ENCODE results near the gene ZNF652.

Gene ZNF652

GRCh38 chr17:49315551-49316257, 46.3 kb downstream of the ZNF652 start:
- H3K9me2 ChIP-seq (replicated peaks; ENCODE audit: insufficient read depth, low read length), result no peaks in the 10 kb centered on the region
- H2AFZ ChIP-seq (ENCODE audit: low read depth, low read length, severe bottlenecking), result no peak overlapping the region
- H3K4me2 ChIP-seq (ENCODE audit: low read depth, low read length, poor library complexity, severe bottlenecking), result peak overlapping the region; percentile 36
- no peaks in the 10 kb centered on the region for H3K27me3 ChIP-seq (ENCODE audit: low read length)
- H3K79me2 ChIP-seq (ENCODE audit: insufficient read depth, low read length), result no peaks in the 10 kb centered on the region
- peaks cover 5% of the 10 kb centered on the region; the same call in 1 of the 2 replicates for H4K20me1 ChIP-seq (ENCODE audit: low read depth, low read length)
- no peak overlapping the region for H3K9ac ChIP-seq (ENCODE audit: low read length)
- H3K9me3 ChIP-seq (ENCODE audit: insufficient read depth, low read length), result no peaks in the 10 kb centered on the region
- H3K27ac ChIP-seq (ENCODE audit: low read depth, low read length), result no peak overlapping the region
- H3K4me3 ChIP-seq (ENCODE audit: insufficient read depth, low read length, poor library complexity, severe bottlenecking), result no peak overlapping the region
- peaks cover 16% of the 10 kb centered on the region; the same call in 1 of the 2 replicates for H3F3A ChIP-seq (ENCODE audit: insufficient read depth)
- TF ChIP-seq EZH2phosphoT487 (conservative IDR thresholded peaks at IDR 0.05; ENCODE audit: low read length), result no peak
- TF ChIP-seq CTCF (IDR thresholded peaks at IDR 0.05; ENCODE audit: insufficient read depth, low read length, poor library complexity, severe bottlenecking), result peak; percentile 57
- H3K36me3 ChIP-seq (ENCODE audit: low read length), result peaks cover 3% of the 10 kb centered on the region; the same call in 1 of the 2 replicates

GRCh38 chr17:49312722-49313121, 49.3 kb downstream of the ZNF652 start:
- H3K79me2 ChIP-seq (ENCODE audit: insufficient read depth, low read length), result no peaks in the 10 kb centered on the region
- H3K4me3 ChIP-seq (ENCODE audit: insufficient read depth, low read length, poor library complexity, severe bottlenecking), result no peak overlapping the region
- peaks cover 3% of the 10 kb centered on the region; the same call in 1 of the 2 replicates for H3K36me3 ChIP-seq (ENCODE audit: low read length)
- H3K27ac ChIP-seq (ENCODE audit: low read depth, low read length), result no peak overlapping the region
- peaks cover 10% of the 10 kb centered on the region; the same call in 1 of the 2 replicates for H3F3A ChIP-seq (ENCODE audit: insufficient read depth)
- no peaks in the 10 kb centered on the region for H3K9me3 ChIP-seq (ENCODE audit: insufficient read depth, low read length)
- H4K20me1 ChIP-seq (ENCODE audit: low read depth, low read length), result no peaks in the 10 kb centered on the region
- no peak overlapping the region for H2AFZ ChIP-seq (ENCODE audit: low read depth, low read length, severe bottlenecking)
- no peak overlapping the region for H3K4me2 ChIP-seq (ENCODE audit: low read depth, low read length, poor library complexity, severe bottlenecking)
- TF ChIP-seq CTCF (IDR thresholded peaks at IDR 0.05; ENCODE audit: insufficient read depth, low read length, poor library complexity, severe bottlenecking) (no peak), EZH2phosphoT487 (conservative IDR thresholded peaks at IDR 0.05; ENCODE audit: low read length) (no peak)
- no peaks in the 10 kb centered on the region for H3K9me2 ChIP-seq (replicated peaks; ENCODE audit: insufficient read depth, low read length)
- no peaks in the 10 kb centered on the region for H3K27me3 ChIP-seq (ENCODE audit: low read length)
- H3K9ac ChIP-seq (ENCODE audit: low read length), result no peak overlapping the region

- H3F3A ChIP-seq (ENCODE audit: insufficient read depth), result peaks cover 10% of the 10 kb centered on the region; the same call in 1 of the 2 replicates
- no peaks in the 10 kb centered on the region for H3K79me2 ChIP-seq (ENCODE audit: insufficient read depth, low read length)
- no peak overlapping the region for H3K27ac ChIP-seq (ENCODE audit: low read depth, low read length)
- no peak overlapping the region for H3K4me3 ChIP-seq (ENCODE audit: insufficient read depth, low read length, poor library complexity, severe bottlenecking)
- H4K20me1 ChIP-seq (ENCODE audit: low read depth, low read length), result no peaks in the 10 kb centered on the region
- no peak overlapping the region for H3K9ac ChIP-seq (ENCODE audit: low read length)
- H3K9me3 ChIP-seq (ENCODE audit: insufficient read depth, low read length), result no peaks in the 10 kb centered on the region
- H3K27me3 ChIP-seq (ENCODE audit: low read length), result no peaks in the 10 kb centered on the region
- no peaks in the 10 kb centered on the region for H3K9me2 ChIP-seq (replicated peaks; ENCODE audit: insufficient read depth, low read length)
- TF ChIP-seq EZH2phosphoT487 (conservative IDR thresholded peaks at IDR 0.05; ENCODE audit: low read length), result no peak
- TF ChIP-seq CTCF (IDR thresholded peaks at IDR 0.05; ENCODE audit: insufficient read depth, low read length, poor library complexity, severe bottlenecking), result no peak
- H3K4me2 ChIP-seq (ENCODE audit: low read depth, low read length, poor library complexity, severe bottlenecking), result no peak overlapping the region
- H3K36me3 ChIP-seq (ENCODE audit: low read length), result peaks cover 11% of the 10 kb centered on the region; the same call in 1 of the 2 replicates
- H2AFZ ChIP-seq (ENCODE audit: low read depth, low read length, severe bottlenecking), result no peak overlapping the region
Measured at GRCh38 chr17:49299996-49300395, 62.1 kb downstream of the ZNF652 start.
